Glomerular visceral epithelial cell (primary cell): ENCODE results near the gene PNKP.

Source experiments
- DNase-seq: peaks from one replicate; pipeline ENCODE4 v3.0.0-alpha.2; 2016; ENCODE audit errors: extremely low spot score

PNKP gene

GRCh38 chr19:49846408-49846807 is 21.0 kb downstream of the PNKP start:
- DNase-seq, result no peak

- no peak for DNase-seq
Measured at GRCh38 chr19:49845414-49845813, 22.0 kb downstream of the PNKP start.

- no peak for DNase-seq
Measured at GRCh38 chr19:49844138-49845095, 23.0 kb downstream of the PNKP start.

- DNase-seq, result no peak
Measured at GRCh38 chr19:49843265-49843664, 24.1 kb downstream of the PNKP start.

GRCh38 chr19:49840736-49841249 is 26.6 kb downstream of the PNKP start:
- DNase-seq, result no peak

- DNase-seq, result no peak
Measured at GRCh38 chr19:49840321-49840720, 27.1 kb downstream of the PNKP start.

- DNase-seq, result no peak
Measured at GRCh38 chr19:49839713-49840112, 27.7 kb downstream of the PNKP start.

- DNase-seq, result no peak
Measured at GRCh38 chr19:49838885-49839588, 28.3 kb downstream of the PNKP start.

- no peak for DNase-seq
Measured at GRCh38 chr19:49837425-49837824, 30.0 kb downstream of the PNKP start.

- DNase-seq, result no peak
Measured at GRCh38 chr19:49837009-49837310, 30.4 kb downstream of the PNKP start.

- no peak for DNase-seq
Measured at GRCh38 chr19:49836176-49837008, 31.0 kb downstream of the PNKP start.

- no peak for DNase-seq
Measured at GRCh38 chr19:49835562-49835961, 31.8 kb downstream of the PNKP start.

GRCh38 chr19:49833599-49833998 is 33.8 kb downstream of the PNKP start:
- no peak for DNase-seq

- DNase-seq, result no peak
Measured at GRCh38 chr19:49832556-49832955, 34.8 kb downstream of the PNKP start.

GRCh38 chr19:49831592-49831991 is 35.8 kb downstream of the PNKP start:
- no peak for DNase-seq

GRCh38 chr19:49830766-49831165 is 36.6 kb downstream of the PNKP start:
- no peak for DNase-seq

GRCh38 chr19:49829721-49830120 is 37.7 kb downstream of the PNKP start:
- no peak for DNase-seq

- no peak for DNase-seq
Measured at GRCh38 chr19:49829200-49829599, 38.2 kb downstream of the PNKP start.

- DNase-seq, result no peak
Measured at GRCh38 chr19:49827034-49827433, 40.3 kb downstream of the PNKP start.

GRCh38 chr19:49824662-49825061 is 42.7 kb downstream of the PNKP start:
- DNase-seq, result no peak

GRCh38 chr19:49823472-49823871 is 43.9 kb downstream of the PNKP start:
- DNase-seq, result no peak

GRCh38 chr19:49820125-49820524 is 47.3 kb downstream of the PNKP start:
- no peak for DNase-seq
